BLaER1 (cell line): ENCODE data around the gene ARCN1.

Experiments
- H3K27ac ChIP-seq: shearing (Covaris generic); formaldehyde crosslinking; 2 replicates; pipeline ENCODE4 v1.8.1; 2022
- H3K27me3 ChIP-seq: shearing (Covaris generic); formaldehyde crosslinking; 2 replicates; pipeline ENCODE4 v1.8.1; 2022
- H3K36me3 ChIP-seq: shearing (Covaris generic); formaldehyde crosslinking; 2 replicates; pipeline ENCODE4 v1.8.1; 2022
- H3K4me1 ChIP-seq: shearing (Covaris generic); formaldehyde crosslinking; 2 replicates; pipeline ENCODE4 v1.8.1; 2022
- H3K4me2 ChIP-seq: shearing (Covaris generic); formaldehyde crosslinking; 2 replicates; pipeline ENCODE4 v1.8.1; 2022
- H3K4me3 ChIP-seq: shearing (Covaris generic); formaldehyde crosslinking; 2 replicates; pipeline ENCODE4 v1.8.1; 2022
- H3K9ac ChIP-seq: shearing (Covaris generic); formaldehyde crosslinking; 2 replicates; pipeline ENCODE4 v1.8.1; 2022
- H3K9me3 ChIP-seq: shearing (Covaris generic); formaldehyde crosslinking; 2 replicates; pipeline ENCODE4 v1.8.1; 2022
- H4K20me1 ChIP-seq: shearing (Covaris generic); formaldehyde crosslinking; 2 replicates; pipeline ENCODE4 v1.8.1; 2022
- Cebpa-rat ChIP-seq: shearing (Covaris generic); IDR thresholded peaks from 2 replicates; pipeline ENCODE4 v1.8.1; 2022

ARCN1 gene

GRCh38 chr11:118572061-118572980 is at the start of gene ARCN1:
ARCN1 (plus strand) TSS chr11:118572409; CDS start chr11:118572548, 139 bp downstream.
- no peak for TF ChIP-seq Cebpa-rat

GRCh38 chr11:118522571-118523072 is 49.6 kb upstream of the ARCN1 start:
- Histone ChIP-seq H3K27ac (peak overlapping the region; percentile 79), H3K27me3 (no peaks in the 10 kb centered on the region), H3K4me2 (peak overlapping the region; percentile 72), H3K36me3 (peaks cover 83% of the 10 kb centered on the region), H3K9ac (peak overlapping the region; percentile 51; the same call in 1 of the 2 replicates), H3K9me3 (no peaks in the 10 kb centered on the region), H3K4me1 (peaks cover 78% of the 10 kb centered on the region), H3K4me3 (no peak overlapping the region), H4K20me1 (peaks cover 47% of the 10 kb centered on the region)
- no peak for TF ChIP-seq Cebpa-rat

More at GRCh38 chr11:118572061-118572980, at the start of gene ARCN1:
- Histone ChIP-seq H3K4me3 (peak within 1 kb of the TSS; percentile 90), H3K9me3 (no peaks in the 10 kb centered on the region), H3K36me3 (peaks cover 15% of the 10 kb centered on the region), H3K4me2 (peak within 1 kb of the TSS; percentile 78), H4K20me1 (peaks cover 47% of the 10 kb centered on the region), H3K27me3 (no peaks in the 10 kb centered on the region), H3K27ac (peak within 1 kb of the TSS; percentile 93), H3K9ac (peak within 1 kb of the TSS; percentile 96), H3K4me1 (peaks cover 31% of the 10 kb centered on the region)

DNA sequence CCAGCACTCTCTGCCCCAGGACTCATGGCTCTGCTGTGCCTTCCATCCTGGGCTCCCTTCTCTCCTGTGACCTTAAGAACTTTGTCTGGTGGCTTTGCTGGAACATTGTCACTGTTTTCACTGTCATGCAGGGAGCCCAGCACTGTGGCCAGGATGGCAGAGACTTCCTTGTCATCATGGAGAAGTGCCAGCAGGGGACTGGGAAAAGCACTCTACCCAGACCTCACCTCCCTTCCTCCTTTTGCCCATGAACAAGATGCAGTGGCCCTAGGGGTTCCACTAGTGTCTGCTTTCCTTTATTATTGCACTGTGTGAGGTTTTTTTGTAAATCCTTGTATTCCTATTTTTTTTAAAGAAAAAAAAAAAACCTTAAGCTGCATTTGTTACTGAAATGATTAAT is 47.9 kb upstream of the ARCN1 start:
- Histone ChIP-seq H3K4me1 (peaks cover 86% of the 10 kb centered on the region), H3K27ac (peak overlapping the region; percentile 79), H3K36me3 (peaks cover 76% of the 10 kb centered on the region), H3K9me3 (no peaks in the 10 kb centered on the region), H3K27me3 (no peaks in the 10 kb centered on the region), H4K20me1 (peaks cover 47% of the 10 kb centered on the region), H3K4me2 (peak overlapping the region; percentile 72), H3K4me3 (no peak overlapping the region; the same call in 1 of the 2 replicates), H3K9ac (peak overlapping the region; percentile 65)
- no peak for TF ChIP-seq Cebpa-rat

- Histone ChIP-seq H3K27me3 (no peaks in the 10 kb centered on the region), H3K27ac (peak overlapping the region; percentile 79), H3K4me3 (no peak overlapping the region; the same call in 1 of the 2 replicates), H3K9me3 (no peaks in the 10 kb centered on the region), H3K9ac (peak overlapping the region; percentile 65; the same call in 1 of the 2 replicates), H4K20me1 (peaks cover 47% of the 10 kb centered on the region), H3K4me1 (peaks cover 88% of the 10 kb centered on the region), H3K36me3 (peaks cover 70% of the 10 kb centered on the region), H3K4me2 (peak overlapping the region; percentile 72)
- TF ChIP-seq Cebpa-rat: no peak
Observed at GRCh38 chr11:118524757-118525470, 47.3 kb upstream of the ARCN1 start.

DNA sequence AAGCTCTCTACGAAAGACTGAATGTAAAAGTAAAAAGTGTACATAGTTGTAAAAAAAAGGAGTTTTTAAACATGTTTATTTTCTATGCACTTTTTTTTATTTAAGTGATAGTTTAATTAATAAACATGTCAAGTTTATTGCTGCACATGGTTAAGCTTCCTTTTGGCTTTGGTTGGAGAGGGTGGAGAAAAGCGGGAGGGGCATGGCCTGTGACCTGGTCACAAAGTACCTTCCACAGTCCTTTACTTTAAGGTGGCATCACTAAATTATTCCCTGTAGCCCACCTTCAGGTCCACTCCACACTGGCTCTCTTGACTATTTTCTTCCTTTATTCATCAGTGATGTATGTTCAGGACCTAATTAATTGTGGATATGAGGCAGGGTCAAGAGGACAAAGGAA is 45.5 kb upstream of the ARCN1 start:
- H3K4me2 ChIP-seq: no peak overlapping the region

GRCh38 chr11:118527109-118527508 is 45.1 kb upstream of the ARCN1 start, which contains the start of gene TTC36:
TTC36 (plus strand) TSS chr11:118527474; CDS start chr11:118527495, 21 bp downstream.
- H4K20me1 ChIP-seq: peaks cover 35% of the 10 kb centered on the region
- peaks cover 49% of the 10 kb centered on the region for H3K36me3 ChIP-seq
- no peaks in the 10 kb centered on the region for H3K27me3 ChIP-seq
- no peak for TF ChIP-seq Cebpa-rat
- no peaks in the 10 kb centered on the region for H3K9me3 ChIP-seq
- H3K4me2 ChIP-seq: no peak within 1 kb of the TSS
- H3K4me3 ChIP-seq: no peak within 1 kb of the TSS
- H3K27ac ChIP-seq: no peak within 1 kb of the TSS; the same call in 1 of the 2 replicates
- H3K9ac ChIP-seq: no peak within 1 kb of the TSS
- H3K4me1 ChIP-seq: peaks cover 79% of the 10 kb centered on the region

More for the DNA sequence above, 45.5 kb upstream of the ARCN1 start:
- H4K20me1 ChIP-seq: peaks cover 39% of the 10 kb centered on the region
- peaks cover 53% of the 10 kb centered on the region for H3K36me3 ChIP-seq
- H3K4me1 ChIP-seq: peaks cover 79% of the 10 kb centered on the region
- no peaks in the 10 kb centered on the region for H3K27me3 ChIP-seq
- H3K27ac ChIP-seq: no peak overlapping the region
- TF ChIP-seq Cebpa-rat: no peak
- H3K9me3 ChIP-seq: no peaks in the 10 kb centered on the region
- no peak overlapping the region for H3K9ac ChIP-seq
- H3K4me3 ChIP-seq: no peak overlapping the region

DNA sequence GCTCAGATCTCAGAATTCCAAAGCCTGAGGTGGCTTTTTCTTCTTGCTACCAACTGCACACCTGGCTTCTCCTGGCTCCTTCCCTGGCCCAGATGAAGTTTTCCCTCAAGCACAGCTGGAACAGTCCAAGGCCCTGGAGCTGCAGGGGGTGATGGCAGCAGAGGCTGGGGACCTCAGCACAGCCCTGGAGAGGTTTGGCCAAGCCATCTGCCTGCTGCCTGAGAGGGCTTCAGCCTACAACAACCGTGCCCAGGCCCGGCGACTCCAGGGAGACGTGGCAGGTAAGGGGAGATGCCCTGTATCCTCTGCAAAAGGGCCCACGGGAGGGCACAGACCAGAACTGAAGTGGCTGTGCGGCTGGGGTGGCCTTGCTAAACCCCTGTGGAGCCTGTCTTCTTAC is 43.7 kb upstream of the ARCN1 start:
- no peaks in the 10 kb centered on the region for H3K9me3 ChIP-seq
- peaks cover 21% of the 10 kb centered on the region for H4K20me1 ChIP-seq
- no peak overlapping the region for H3K9ac ChIP-seq
- H3K4me1 ChIP-seq: peaks cover 67% of the 10 kb centered on the region
- H3K4me2 ChIP-seq: 0 out of 2 replicates have a peak overlapping the region, but pooled peaks have one; percentile 80
- no peak for TF ChIP-seq Cebpa-rat
- no peak overlapping the region for H3K4me3 ChIP-seq
- H3K27me3 ChIP-seq: no peaks in the 10 kb centered on the region
- no peak overlapping the region; the same call in 1 of the 2 replicates for H3K27ac ChIP-seq
- peaks cover 43% of the 10 kb centered on the region for H3K36me3 ChIP-seq

- no peak for TF ChIP-seq Cebpa-rat
- no peaks in the 10 kb centered on the region for H3K27me3 ChIP-seq
- peak overlapping the region; percentile 80 for H3K4me2 ChIP-seq
- H3K36me3 ChIP-seq: peaks cover 46% of the 10 kb centered on the region
- H3K27ac ChIP-seq: no peak overlapping the region
- H3K4me1 ChIP-seq: peaks cover 56% of the 10 kb centered on the region
- peaks cover 9% of the 10 kb centered on the region for H4K20me1 ChIP-seq
- peak overlapping the region; percentile 84 for H3K4me3 ChIP-seq
- peak overlapping the region; percentile 89 for H3K9ac ChIP-seq
- no peaks in the 10 kb centered on the region for H3K9me3 ChIP-seq
Observed at GRCh38 chr11:118529584-118530175, 42.5 kb upstream of the ARCN1 start.

- H3K9me3 ChIP-seq: no peaks in the 10 kb centered on the region
- H3K27ac ChIP-seq: peak overlapping the region; percentile 86
- peaks cover 49% of the 10 kb centered on the region for H3K36me3 ChIP-seq
- H3K4me1 ChIP-seq: peaks cover 50% of the 10 kb centered on the region
- peak overlapping the region; percentile 84 for H3K4me3 ChIP-seq
- H3K4me2 ChIP-seq: peak overlapping the region; percentile 80
- TF ChIP-seq Cebpa-rat: no peak
- peaks cover 4% of the 10 kb centered on the region for H4K20me1 ChIP-seq
- peak overlapping the region; percentile 89 for H3K9ac ChIP-seq
- no peaks in the 10 kb centered on the region for H3K27me3 ChIP-seq
Observed at GRCh38 chr11:118530180-118530682, 42.0 kb upstream of the ARCN1 start.
